ENCODE measurements around the gene TP73.

Gene TP73

DNA sequence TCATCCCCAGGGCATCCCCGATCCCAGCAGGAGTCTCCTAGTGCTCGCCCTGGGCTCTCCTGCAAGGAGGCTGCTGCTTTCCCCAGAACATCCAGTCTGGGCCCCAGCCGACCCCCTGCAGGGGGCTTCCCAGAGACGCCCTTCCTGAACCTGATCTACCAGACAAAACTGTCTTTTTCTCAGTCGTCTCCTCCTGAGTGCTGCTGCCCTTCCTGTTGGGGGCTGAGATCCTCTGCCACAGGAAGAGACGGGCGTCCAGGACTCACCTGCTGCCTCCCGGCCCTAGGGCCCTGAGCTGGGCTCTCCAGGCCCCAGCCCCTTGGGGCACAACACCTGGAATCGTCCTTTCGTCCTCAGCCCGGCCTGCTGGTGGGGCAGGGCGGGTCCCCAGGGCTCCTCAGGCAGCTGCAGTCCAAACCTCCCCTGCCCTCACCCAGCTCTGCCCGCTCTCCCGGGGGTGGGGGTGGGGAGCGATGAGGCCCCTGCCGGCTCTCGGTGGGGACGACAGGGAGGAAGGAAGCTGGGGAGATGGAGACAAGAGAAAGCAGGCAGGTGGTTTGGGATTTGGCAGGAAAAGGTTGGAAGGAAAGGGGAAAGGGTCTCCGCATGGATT is 36.9 kb downstream of the TP73 start:
- no peak for ATAC-seq
- TF ChIP-seq ISL1 (CRISPR knock-in tag; IDR thresholded peaks at IDR 0.05) (no peak), RARB (CRISPR knock-in tag; IDR thresholded peaks at IDR 0.05) (no peak), SNAI2 (CRISPR knock-in tag; IDR thresholded peaks at IDR 0.05) (no peak), ZNF565 (CRISPR knock-in tag; conservative IDR thresholded peaks at IDR 0.05; ENCODE audit: low read depth) (no peak), ZFP3 (CRISPR knock-in tag; IDR thresholded peaks at IDR 0.05) (no peak), OSR1 (CRISPR knock-in tag; IDR thresholded peaks at IDR 0.05) (no peak), PPARA (CRISPR knock-in tag; IDR thresholded peaks at IDR 0.05; ENCODE audit: borderline replicate concordance) (no peak)

DNA sequence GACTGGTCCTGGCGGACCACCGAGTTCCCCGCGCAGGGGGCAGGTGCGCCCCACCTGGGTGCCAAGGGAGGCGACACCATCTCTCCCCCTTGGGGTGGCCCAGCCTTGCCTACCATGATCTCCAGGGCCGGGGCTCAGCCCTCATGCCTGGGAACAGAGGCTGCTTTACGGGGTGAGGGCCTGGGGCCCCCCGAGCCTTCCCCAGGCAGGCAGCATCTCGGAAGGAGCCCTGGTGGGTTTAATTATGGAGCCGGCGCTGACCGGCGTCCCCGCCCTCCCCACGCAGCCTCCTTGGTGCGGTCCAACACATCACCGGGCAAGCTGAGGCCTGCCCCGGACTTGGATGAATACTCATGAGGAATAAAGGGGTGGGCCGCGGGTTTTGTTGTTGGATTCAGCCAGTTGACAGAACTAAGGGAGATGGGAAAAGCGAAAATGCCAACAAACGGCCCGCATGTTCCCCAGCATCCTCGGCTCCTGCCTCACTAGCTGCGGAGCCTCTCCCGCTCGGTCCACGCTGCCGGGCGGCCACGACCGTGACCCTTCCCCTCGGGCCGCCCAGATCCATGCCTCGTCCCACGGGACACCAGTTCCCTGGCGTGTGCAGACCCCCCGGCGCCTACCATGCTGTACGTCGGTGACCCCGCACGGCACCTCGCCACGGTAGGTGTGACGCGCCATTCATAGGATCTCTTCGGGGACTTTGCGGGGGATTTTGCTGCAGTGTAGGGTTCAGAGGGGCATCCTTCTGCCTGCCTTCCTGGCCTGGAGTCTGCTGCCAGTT is 38.2 kb downstream of the TP73 start:
- no peak for ATAC-seq
- TF ChIP-seq BACH2 (CRISPR knock-in tag; IDR thresholded peaks at IDR 0.05; ENCODE audit: borderline replicate concordance) (no peak), GLIS3 (CRISPR knock-in tag; IDR thresholded peaks at IDR 0.05) (no peak), ESRRG (CRISPR knock-in tag; IDR thresholded peaks at IDR 0.05) (no peak), ZFP3 (CRISPR knock-in tag; IDR thresholded peaks at IDR 0.05) (no peak)

GRCh38 chr1:3691421-3692204 is 39.3 kb downstream of the TP73 start:
- no peak for ATAC-seq
- TF ChIP-seq ISL1 (CRISPR knock-in tag; IDR thresholded peaks at IDR 0.05): no peak
- TF ChIP-seq ZNF565 (CRISPR knock-in tag; conservative IDR thresholded peaks at IDR 0.05; ENCODE audit: low read depth): no peak
- TF ChIP-seq SNAI2 (CRISPR knock-in tag; IDR thresholded peaks at IDR 0.05): no peak
- TF ChIP-seq, protein P1, sequence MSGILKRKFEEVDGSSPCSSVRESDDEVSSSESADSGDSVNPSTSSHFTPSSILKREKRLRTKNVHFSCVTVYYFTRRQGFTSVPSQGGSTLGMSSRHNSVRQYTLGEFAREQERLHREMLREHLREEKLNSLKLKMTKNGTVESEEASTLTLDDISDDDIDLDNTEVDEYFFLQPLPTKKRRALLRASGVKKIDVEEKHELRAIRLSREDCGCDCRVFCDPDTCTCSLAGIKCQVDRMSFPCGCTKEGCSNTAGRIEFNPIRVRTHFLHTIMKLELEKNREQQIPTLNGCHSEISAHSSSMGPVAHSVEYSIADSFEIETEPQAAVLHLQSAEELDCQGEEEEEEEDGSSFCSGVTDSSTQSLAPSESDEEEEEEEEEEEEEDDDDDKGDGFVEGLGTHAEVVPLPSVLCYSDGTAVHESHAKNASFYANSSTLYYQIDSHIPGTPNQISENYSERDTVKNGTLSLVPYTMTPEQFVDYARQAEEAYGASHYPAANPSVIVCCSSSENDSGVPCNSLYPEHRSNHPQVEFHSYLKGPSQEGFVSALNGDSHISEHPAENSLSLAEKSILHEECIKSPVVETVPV (CRISPR knock-in tag; IDR thresholded peaks at IDR 0.05): no peak
- TF ChIP-seq ZFP30 (CRISPR knock-in tag; IDR thresholded peaks at IDR 0.05): no peak
- TF ChIP-seq, protein P2, sequence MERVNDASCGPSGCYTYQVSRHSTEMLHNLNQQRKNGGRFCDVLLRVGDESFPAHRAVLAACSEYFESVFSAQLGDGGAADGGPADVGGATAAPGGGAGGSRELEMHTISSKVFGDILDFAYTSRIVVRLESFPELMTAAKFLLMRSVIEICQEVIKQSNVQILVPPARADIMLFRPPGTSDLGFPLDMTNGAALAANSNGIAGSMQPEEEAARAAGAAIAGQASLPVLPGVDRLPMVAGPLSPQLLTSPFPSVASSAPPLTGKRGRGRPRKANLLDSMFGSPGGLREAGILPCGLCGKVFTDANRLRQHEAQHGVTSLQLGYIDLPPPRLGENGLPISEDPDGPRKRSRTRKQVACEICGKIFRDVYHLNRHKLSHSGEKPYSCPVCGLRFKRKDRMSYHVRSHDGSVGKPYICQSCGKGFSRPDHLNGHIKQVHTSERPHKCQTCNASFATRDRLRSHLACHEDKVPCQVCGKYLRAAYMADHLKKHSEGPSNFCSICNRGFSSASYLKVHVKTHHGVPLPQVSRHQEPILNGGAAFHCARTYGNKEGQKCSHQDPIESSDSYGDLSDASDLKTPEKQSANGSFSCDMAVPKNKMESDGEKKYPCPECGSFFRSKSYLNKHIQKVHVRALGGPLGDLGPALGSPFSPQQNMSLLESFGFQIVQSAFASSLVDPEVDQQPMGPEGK (CRISPR knock-in tag; IDR thresholded peaks at IDR 0.05; ENCODE audit: borderline replicate concordance): no peak
- TF ChIP-seq GLIS3 (CRISPR knock-in tag; IDR thresholded peaks at IDR 0.05): no peak
- TF ChIP-seq POU6F1 (CRISPR knock-in tag; IDR thresholded peaks at IDR 0.05; ENCODE audit: borderline replicate concordance, low read depth): no peak
- no peak for TF ChIP-seq ARNTL (CRISPR knock-in tag; IDR thresholded peaks at IDR 0.05; ENCODE audit: borderline replicate concordance, low read depth)
- TF ChIP-seq BACH2 (CRISPR knock-in tag; IDR thresholded peaks at IDR 0.05; ENCODE audit: borderline replicate concordance): no peak
- no peak for TF ChIP-seq ESRRG (CRISPR knock-in tag; IDR thresholded peaks at IDR 0.05)
- TF ChIP-seq RARB (CRISPR knock-in tag; IDR thresholded peaks at IDR 0.05): no peak
- no peak for TF ChIP-seq TCF4 (CRISPR knock-in tag; IDR thresholded peaks at IDR 0.05; ENCODE audit: borderline replicate concordance)

DNA sequence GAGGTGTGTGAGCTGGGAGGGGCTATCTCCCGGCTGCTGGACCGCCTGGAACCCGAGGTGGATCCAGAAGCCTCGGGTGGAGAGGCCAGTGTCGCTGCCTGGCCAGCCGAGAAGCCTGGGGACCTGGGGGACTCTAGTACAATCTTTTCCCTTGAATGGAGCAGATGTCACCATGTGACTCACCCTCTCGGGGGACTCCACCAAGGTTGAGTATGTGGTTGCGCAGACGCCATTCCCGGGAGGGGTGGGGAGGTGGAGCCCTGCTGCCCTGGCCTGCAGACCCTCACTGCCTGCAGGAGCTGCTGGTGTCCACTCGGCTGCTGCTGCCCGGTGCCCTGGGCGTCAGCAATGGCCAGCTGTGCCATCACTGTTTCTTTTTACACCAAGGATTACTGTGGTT is 40.3 kb downstream of the TP73 start:
- ATAC-seq: no peak
- TF ChIP-seq ESRRG (CRISPR knock-in tag; IDR thresholded peaks at IDR 0.05) (no peak), ZFP3 (CRISPR knock-in tag; IDR thresholded peaks at IDR 0.05) (no peak), GLIS3 (CRISPR knock-in tag; IDR thresholded peaks at IDR 0.05) (no peak), CREB5 (CRISPR knock-in tag; IDR thresholded peaks at IDR 0.05; ENCODE audit: low read depth) (no peak), ZNF8 (CRISPR knock-in tag; IDR thresholded peaks at IDR 0.05) (no peak), POU6F1 (CRISPR knock-in tag; IDR thresholded peaks at IDR 0.05; ENCODE audit: borderline replicate concordance, low read depth) (no peak), TCF4 (CRISPR knock-in tag; IDR thresholded peaks at IDR 0.05; ENCODE audit: borderline replicate concordance) (no peak), ZC3H10 (CRISPR knock-in tag; IDR thresholded peaks at IDR 0.05) (no peak)
- TF ChIP-seq, protein P2 (CRISPR knock-in tag; IDR thresholded peaks at IDR 0.05; ENCODE audit: borderline replicate concordance): no peak

All from SK-N-SH treated with all-trans-retinoic acid at 6 μM for 48 hours (cell line).